ENCODE data around the gene PNCK. TPM values are rescaled to one million over a fixed set of nuclear protein-coding genes. Genes with fewer than 3 reads are reported as not detected.
A peak's percentile ranks its signal among the peaks of the same experiment; 100 is the strongest.

PNCK gene
- total and polyA plus RNA-seq, 7 donors, result 4.6 to 135 (median 49.6) TPM; not detected in 2

GRCh38 chrX:153714256-153714655, 40.6 kb upstream of the PNCK start:
- no peaks in the 10 kb centered on the region for H3K4me1 ChIP-seq
- H3K9me3 ChIP-seq, result no peaks in the 10 kb centered on the region
- WGBS, 2 donors, result 88 to 90% methylated on average over 3 of the region's 3 CpGs
- intact Hi-C loops (cut with DNase I), result no loop called here
- H3K27ac ChIP-seq, result no peak overlapping the region
- H3K36me3 ChIP-seq, result peaks cover 0 to 36% (median 1%) of the 10 kb centered on the region in 4 donors
- TF ChIP-seq POLR2A (IDR thresholded peaks at IDR 0.05) (no peak), CTCF (IDR thresholded peaks at IDR 0.05) (no peak), EP300 (IDR thresholded peaks at IDR 0.05) (no peak), POLR2AphosphoS5 (IDR thresholded peaks at IDR 0.05) (no peak)
- DNase-seq, result no peak
- H3K27me3 ChIP-seq, result no peaks in the 10 kb centered on the region
- H3K4me3 ChIP-seq, result no peak overlapping the region

GRCh38 chrX:153709726-153710674, 36.4 kb upstream of the PNCK start:
- 86 to 93% methylated on average over 27 of the region's 27 CpGs for WGBS, 2 donors
- TF ChIP-seq CTCF (IDR thresholded peaks at IDR 0.05), result no peak
- no peak for TF ChIP-seq POLR2AphosphoS5 (IDR thresholded peaks at IDR 0.05)
- TF ChIP-seq EP300 (IDR thresholded peaks at IDR 0.05), result no peak
- no peak for TF ChIP-seq POLR2A (IDR thresholded peaks at IDR 0.05)
- Histone ChIP-seq H3K4me1 (peaks cover 0 to 13% (median 3%) of the 10 kb centered on the region in 4 donors), H3K4me3 (no peak overlapping the region), H3K27me3 (no peaks in the 10 kb centered on the region), H3K9me3 (no peaks in the 10 kb centered on the region), H3K27ac (no peak overlapping the region), H3K36me3 (peaks cover 0 to 18% (median 0%) of the 10 kb centered on the region in 4 donors)
- intact Hi-C loops (cut with DNase I), result loop anchor here (2.0 to 5.0 kb wide), 3 partner anchors 13 to 98 kb away; no protein-coding TSS in a partner anchor
- no peak for DNase-seq

- 11 to 38% methylated on average over 13 of the region's 13 CpGs for WGBS, 2 donors
- no peak overlapping the region for H3K4me3 ChIP-seq
- H3K27ac ChIP-seq, result peak overlapping the region in 2 of 4 donors; percentile 34 to 53
- no peaks in the 10 kb centered on the region for H3K27me3 ChIP-seq
- peaks cover 0 to 25% (median 8%) of the 10 kb centered on the region in 4 donors for H3K4me1 ChIP-seq
- H3K36me3 ChIP-seq, result peaks cover 0 to 8% (median 0%) of the 10 kb centered on the region in 4 donors
- intact Hi-C loops (cut with DNase I), result loop anchor here (2.0 to 5.0 kb wide), 3 partner anchors 14 to 96 kb away; no protein-coding TSS in a partner anchor
- DNase-seq, result peak; percentile 89
- H3K9me3 ChIP-seq, result no peaks in the 10 kb centered on the region
- no peak for TF ChIP-seq EP300 (IDR thresholded peaks at IDR 0.05)
- TF ChIP-seq CTCF (IDR thresholded peaks at IDR 0.05), result peak; percentile 55 to 62 (median 61)
- no peak for TF ChIP-seq POLR2AphosphoS5 (IDR thresholded peaks at IDR 0.05)
- no peak for TF ChIP-seq POLR2A (IDR thresholded peaks at IDR 0.05)
Observed at GRCh38 chrX:153708415-153708814, 34.8 kb upstream of the PNCK start.

GRCh38 chrX:153707406-153707805, 33.8 kb upstream of the PNCK start:
- Histone ChIP-seq H3K36me3 (peaks cover 0 to 8% (median 0%) of the 10 kb centered on the region in 4 donors), H3K27me3 (no peaks in the 10 kb centered on the region), H3K4me1 (peaks cover 0 to 35% (median 12%) of the 10 kb centered on the region in 4 donors), H3K4me3 (no peak overlapping the region), H3K27ac (no peak overlapping the region), H3K9me3 (no peaks in the 10 kb centered on the region)
- WGBS, 2 donors, result 97 to 99% methylated on average over 6 of the region's 6 CpGs
- no peak for DNase-seq
- no peak for TF ChIP-seq POLR2A (IDR thresholded peaks at IDR 0.05)
- TF ChIP-seq CTCF (IDR thresholded peaks at IDR 0.05), result no peak
- TF ChIP-seq POLR2AphosphoS5 (IDR thresholded peaks at IDR 0.05), result no peak
- no peak for TF ChIP-seq EP300 (IDR thresholded peaks at IDR 0.05)
- intact Hi-C loops (cut with DNase I), result loop anchor here (5.0 kb wide), 2 partner anchors 40 to 95 kb away; no protein-coding TSS in a partner anchor

All from sigmoid colon (tissue), 7 donors.